Renal cortical epithelial cell (primary cell): ENCODE results near the gene GLYATL1B. TPM values are rescaled to one million over a fixed set of nuclear protein-coding genes. Genes with fewer than 3 reads are reported as not detected.
"Not testable (repeated sequence)": the region's sequence is repeated elsewhere in the genome, so short reads cannot be mapped to it uniquely, and the experiment has no call there.

Experiments used
- DNase-seq: peaks from one replicate; pipeline ENCODE4 v3.0.0-alpha.2; 2011; ENCODE audit warnings: low read depth
- total RNA-seq: library from RNA; depleted of rRNA; stranded (reverse); fragments of >200 nt; gene quantifications from 2 replicates; pipeline ENCODE4 v1.2.3, GENCODE V29; 2014

Gene GLYATL1B
- not detected in 2 replicates for total RNA-seq

GRCh38 chr11:59086007-59086406 is at the start of gene GLYATL1B:
GLYATL1B (plus strand) TSS chr11:59086307; CDS start chr11:59086307, 0 bp downstream.
- DNase-seq: not testable (repeated sequence)

GRCh38 chr11:59036542-59036941 is 49.6 kb upstream of the GLYATL1B start:
- DNase-seq: not testable (repeated sequence)

- DNase-seq: not testable (repeated sequence)
Measured at GRCh38 chr11:59037434-59037833, 48.7 kb upstream of the GLYATL1B start.

GRCh38 chr11:59040607-59041006 is 45.5 kb upstream of the GLYATL1B start:
- no peak for DNase-seq

- DNase-seq: not testable (repeated sequence)
Measured at GRCh38 chr11:59051383-59051782, 34.7 kb upstream of the GLYATL1B start.

- DNase-seq: not testable (repeated sequence)
Measured at GRCh38 chr11:59052355-59052754, 33.8 kb upstream of the GLYATL1B start.

- peak; percentile 42 for DNase-seq
Measured at GRCh38 chr11:59053387-59053786, 32.7 kb upstream of the GLYATL1B start.

- DNase-seq: peak; percentile 95
Measured at GRCh38 chr11:59058120-59059033, 27.7 kb upstream of the GLYATL1B start.

GRCh38 chr11:59060096-59060495 is 26.0 kb upstream of the GLYATL1B start:
- not testable (repeated sequence) for DNase-seq

GRCh38 chr11:59062602-59063529 is 23.2 kb upstream of the GLYATL1B start:
- DNase-seq: peak; percentile 66

- not testable (repeated sequence) for DNase-seq
Measured at GRCh38 chr11:59063996-59064727, 21.9 kb upstream of the GLYATL1B start.

GRCh38 chr11:59069087-59069486 is 17.0 kb upstream of the GLYATL1B start:
- DNase-seq: no peak

GRCh38 chr11:59076876-59077571 is 9.1 kb upstream of the GLYATL1B start:
- DNase-seq: no peak

- DNase-seq: no peak
Measured at GRCh38 chr11:59078435-59078834, 7.7 kb upstream of the GLYATL1B start.

- DNase-seq: no peak
Measured at GRCh38 chr11:59079086-59079485, 7.0 kb upstream of the GLYATL1B start.

GRCh38 chr11:59080421-59080820 is 5.7 kb upstream of the GLYATL1B start:
- not testable (repeated sequence) for DNase-seq

- DNase-seq: not testable (repeated sequence)
Measured at GRCh38 chr11:59081430-59082020, 4.6 kb upstream of the GLYATL1B start.

- no peak for DNase-seq
Measured at GRCh38 chr11:59088162-59088561, 2.1 kb downstream of the GLYATL1B start.

GRCh38 chr11:59093576-59093975 is 7.5 kb downstream of the GLYATL1B start:
- not testable (repeated sequence) for DNase-seq

GRCh38 chr11:59095225-59095624 is 9.1 kb downstream of the GLYATL1B start:
- not testable (repeated sequence) for DNase-seq
